Kidney capillary endothelial cell (primary cell): ENCODE measurements around the gene JAM3.
"Not testable (repeated sequence)": the region's sequence is repeated elsewhere in the genome, so short reads cannot be mapped to it uniquely, and the experiment has no call there.

ENCODE experiments used
- DNase-seq: peaks from one replicate; pipeline ENCODE4 v3.0.0-alpha.2; 2018; ENCODE audit warnings: low spot score

Gene JAM3

DNA sequence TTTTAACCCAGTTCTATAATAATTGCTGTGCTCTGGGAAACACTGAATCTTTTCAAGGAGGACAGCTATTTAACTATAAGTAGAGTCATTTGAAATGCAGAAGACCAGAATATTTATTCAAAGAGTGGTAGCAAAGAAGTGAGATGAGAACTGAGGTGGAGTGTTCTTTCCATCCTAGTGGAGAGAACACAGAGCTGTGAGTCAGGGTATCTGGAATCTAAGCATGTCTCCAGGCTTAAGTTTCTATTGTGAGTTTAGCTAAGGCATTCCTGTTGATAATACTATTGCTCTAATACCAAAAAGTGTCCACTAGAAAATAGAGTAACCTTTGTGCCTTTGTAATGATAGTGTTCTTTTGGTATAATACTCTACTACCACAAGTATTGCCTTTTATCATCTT is 32.4 kb downstream of the JAM3 start:
- DNase-seq, result no peak

DNA sequence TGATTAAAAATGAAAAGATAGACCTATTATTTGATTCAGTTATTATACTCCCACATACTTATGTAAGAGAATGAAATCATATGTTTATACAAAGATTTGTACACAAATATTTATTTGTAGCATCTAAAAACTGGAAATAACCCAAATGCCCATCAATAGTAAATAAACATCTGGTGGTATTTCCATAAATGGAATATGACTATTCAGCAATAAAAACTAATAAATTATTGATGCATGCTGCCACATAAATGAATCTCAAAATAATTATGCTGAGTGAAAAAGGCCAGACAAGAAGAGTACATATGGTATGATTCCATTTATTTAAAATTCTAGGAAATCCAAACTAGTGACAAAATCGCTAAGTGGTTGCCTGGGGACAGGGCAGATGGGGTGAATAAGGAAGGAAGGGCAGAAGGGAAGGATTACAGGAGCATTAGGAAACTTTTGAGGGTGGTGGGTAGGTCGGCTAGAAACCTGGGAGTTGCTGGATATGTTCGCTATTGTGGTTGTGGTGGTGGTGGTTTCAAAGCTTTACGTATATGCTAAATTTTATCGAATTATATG is 41.5 kb downstream of the JAM3 start:
- no peak for DNase-seq

DNA sequence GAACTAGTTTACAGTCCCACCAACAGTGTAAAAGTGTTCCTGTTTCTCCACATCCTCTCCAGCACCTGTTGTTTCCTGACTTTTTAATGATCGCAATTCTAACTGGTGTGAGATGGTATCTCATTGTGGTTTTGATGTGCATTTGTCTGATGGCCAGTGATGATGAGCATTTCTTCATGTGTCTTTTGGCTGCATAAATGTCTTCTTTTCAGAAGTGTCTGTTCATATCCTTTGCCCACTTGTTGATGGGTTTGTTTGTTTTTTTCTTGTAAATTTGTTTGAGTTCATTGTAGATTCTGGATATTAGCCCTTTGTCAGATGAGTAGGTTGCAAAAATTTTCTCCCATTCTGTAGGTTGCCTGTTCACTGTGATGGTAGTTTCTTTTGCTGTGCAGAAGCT is 44.9 kb downstream of the JAM3 start:
- not testable (repeated sequence) for DNase-seq

DNA sequence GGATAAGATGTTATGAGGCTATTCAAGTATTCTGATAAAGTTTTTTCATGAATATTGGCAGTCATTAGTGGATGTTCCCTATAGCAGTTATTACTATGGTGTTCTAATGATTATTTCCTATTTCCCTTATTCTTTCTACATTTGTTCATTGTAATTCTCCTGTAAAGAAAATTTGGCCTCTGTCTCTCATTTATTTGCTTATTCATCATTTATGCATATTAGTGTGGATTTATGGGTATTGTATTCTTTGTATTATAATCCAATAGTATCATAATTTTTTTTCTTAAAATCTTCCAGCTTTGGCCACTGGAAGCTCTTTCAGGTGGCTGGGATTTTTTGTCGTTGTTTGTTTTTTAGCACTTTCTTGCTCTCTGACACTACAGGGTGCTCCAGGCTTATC is 47.3 kb downstream of the JAM3 start:
- DNase-seq, result no peak

DNA sequence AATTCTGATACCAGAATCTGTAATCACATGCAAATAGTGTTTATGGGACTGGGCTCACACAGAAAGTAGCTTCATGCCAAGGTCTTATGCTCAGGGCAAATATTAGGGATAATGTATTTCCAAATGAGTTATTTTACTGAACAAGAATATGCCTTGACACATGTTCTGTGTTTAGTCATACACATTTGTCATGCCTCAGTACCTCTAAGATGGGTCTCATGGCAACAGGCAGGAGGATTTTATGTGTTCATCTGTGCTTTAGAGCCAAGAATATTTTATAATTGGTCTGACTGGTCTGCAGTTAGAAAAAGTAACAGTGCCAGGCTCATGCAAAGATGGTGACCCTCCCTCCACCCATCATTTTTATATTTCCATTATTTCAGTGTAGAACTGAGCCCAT is 49.1 kb downstream of the JAM3 start:
- DNase-seq, result no peak

DNA sequence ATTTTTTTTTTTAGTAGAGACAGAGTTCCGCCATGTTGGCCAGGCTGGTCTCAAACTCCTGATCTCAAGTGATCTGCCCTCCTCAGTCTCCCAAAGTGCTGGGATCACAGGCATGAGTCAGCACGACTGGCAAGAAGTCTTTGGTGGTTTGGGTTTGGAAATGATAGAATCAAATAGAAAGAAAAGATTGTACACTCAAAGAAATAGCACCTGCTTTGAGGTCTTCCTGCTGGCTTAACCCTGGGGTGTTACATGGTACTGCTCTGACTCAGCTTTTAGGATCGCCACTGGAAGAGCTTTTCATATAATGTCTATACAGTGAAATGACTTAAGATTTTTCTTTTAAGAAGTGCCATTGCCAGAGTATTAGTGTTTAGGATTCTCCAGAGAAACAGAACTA is 50.2 kb downstream of the JAM3 start:
- no peak for DNase-seq

DNA sequence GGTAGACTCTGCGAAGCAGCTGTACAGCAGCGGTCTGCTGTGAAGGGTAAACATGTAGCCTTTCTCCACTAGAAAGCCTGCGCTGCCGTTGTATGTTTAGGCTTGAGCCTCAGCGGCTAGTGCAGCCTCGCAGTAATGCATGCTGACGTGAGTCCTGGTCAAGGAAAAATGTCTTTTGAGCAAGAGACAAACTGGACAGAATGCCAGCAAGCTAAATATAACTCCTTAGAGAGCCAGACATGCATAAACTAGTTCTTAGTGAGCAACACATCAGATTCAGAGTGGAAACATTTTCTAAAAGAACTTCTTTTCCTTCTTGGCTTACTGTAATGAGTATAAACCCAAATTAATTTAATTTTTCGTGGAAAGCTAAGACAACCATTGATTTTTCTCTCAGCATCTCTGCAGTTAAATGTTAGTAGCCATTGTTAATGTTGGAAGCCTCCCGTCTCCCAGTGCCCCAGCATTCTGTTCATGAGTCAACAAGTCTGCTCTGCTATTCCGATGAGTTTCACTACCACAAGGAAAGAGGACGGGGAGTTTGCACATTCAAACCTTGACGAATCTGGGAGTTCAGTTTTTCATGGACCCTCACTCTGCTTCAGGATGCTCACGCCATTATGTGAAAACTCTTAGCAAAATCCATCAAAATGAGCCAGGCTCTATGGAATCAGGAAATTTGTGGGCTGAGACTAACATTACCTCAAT is 51.4 kb downstream of the JAM3 start:
- peak; percentile 69 for DNase-seq

DNA sequence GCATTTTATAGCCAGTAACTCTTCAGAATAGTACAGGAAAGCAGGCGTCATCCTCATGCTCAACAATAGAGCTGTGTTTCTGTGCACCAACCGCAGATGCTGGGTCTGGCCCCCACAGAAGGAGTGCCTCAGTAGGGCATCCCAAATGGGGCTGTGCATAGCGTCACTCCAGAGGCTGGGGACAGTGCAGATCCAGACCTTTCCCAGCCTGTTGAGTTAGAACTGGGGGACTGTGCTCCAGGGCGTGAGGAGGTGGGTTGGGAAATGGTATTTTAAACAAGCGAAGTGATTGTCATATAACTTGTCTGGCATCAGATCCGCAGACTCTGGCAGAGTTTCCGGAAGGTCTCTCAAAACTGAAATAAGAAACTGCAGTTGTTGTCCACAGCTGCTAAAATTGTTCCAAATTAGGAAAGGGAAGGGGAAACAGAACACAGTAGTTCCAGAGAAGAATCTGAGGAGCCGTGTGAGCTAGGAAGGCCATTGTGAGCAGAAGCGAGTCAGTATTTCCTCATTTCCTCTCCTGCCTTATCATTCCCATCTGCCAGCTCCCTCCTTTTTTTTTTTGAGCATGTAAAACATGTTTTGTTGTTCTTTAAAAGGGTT is 52.2 kb downstream of the JAM3 start:
- DNase-seq, result peak; percentile 84

DNA sequence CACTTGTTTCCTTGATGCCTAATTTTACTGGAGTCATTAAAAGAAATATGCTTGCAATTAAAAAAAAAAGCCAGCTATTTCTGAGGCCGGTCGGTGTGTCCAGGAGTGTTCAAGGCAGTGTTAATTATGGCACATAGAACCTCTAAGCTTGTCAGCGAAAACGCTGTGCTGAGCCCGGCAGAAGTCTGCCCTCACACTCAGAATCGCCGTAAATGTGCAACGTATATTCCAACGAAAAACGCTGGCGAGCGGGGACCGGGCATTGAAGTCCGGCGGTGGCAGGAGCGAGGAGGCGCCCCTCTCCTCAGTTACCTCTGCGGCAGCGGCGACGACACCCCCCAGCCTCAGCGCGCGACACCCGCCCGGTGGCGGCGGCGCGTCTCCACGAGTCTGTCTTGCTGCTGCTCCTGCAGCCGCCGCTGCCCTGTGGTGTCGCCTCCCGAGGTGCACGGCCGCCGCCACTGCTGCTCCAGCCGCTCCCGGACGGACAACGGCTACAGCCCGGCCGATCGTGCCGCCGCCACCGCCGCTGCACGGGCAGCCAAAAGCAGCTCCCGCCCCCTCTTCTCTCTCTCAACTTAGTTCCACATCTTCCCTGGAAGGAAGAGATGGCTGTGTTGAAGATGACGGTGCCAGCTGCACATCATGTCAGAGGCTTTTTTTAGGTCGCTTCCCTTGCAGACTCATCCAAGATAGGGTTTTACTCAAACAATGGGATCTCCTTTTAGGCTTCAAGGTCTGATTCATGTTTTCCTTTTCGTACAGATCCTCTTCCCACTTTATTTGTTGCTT is 56.0 kb downstream of the JAM3 start:
- DNase-seq, result peak; percentile 86

DNA sequence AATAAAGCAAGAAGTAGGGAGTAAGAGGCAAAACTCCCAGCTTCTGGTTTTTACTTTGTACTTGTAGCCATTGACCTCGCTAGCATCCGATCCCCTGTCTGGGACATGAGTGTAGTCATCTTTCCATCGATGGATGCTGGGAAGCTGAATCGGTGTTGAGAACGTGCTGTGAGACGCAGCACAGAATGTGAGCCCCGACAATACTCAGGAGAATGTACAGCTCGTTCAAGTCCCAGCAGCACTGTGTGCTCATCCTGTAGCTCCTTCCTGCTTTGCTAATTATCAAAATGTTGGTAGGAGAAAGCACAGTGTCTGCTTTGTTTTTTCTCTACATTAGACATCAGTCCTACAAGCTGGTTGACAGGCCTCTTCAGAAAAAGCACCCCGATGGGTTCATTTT is 56.6 kb downstream of the JAM3 start:
- no peak for DNase-seq

DNA sequence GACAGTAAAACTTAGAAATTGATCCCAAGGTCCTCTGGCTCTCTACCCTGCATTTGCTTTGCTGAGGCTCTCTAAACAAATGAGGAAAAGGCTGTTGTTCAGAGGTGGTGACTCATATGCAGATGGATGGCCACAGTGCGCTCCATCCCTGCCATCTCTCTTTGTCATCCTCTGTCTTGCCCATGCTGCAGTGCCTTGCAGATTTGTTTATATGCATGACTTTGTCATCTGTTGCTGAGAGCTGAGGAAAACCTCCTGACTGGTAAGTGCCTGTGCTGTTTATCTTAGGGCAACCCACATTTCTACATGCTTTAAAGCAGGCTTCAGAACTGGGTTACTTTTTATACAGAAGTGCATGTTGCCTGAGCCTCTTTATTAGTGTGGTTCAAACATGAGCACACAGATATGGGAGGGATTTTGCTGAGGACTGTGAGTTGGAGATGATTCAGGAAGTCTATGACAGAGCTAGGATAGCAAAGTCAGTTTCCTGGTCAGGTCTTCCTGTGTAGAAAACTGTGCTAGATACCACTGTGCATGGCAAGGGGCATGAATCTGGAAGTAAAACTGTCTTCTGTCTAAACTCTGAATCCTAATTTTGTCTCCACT is 57.4 kb downstream of the JAM3 start:
- DNase-seq, result peak; percentile 89

DNA sequence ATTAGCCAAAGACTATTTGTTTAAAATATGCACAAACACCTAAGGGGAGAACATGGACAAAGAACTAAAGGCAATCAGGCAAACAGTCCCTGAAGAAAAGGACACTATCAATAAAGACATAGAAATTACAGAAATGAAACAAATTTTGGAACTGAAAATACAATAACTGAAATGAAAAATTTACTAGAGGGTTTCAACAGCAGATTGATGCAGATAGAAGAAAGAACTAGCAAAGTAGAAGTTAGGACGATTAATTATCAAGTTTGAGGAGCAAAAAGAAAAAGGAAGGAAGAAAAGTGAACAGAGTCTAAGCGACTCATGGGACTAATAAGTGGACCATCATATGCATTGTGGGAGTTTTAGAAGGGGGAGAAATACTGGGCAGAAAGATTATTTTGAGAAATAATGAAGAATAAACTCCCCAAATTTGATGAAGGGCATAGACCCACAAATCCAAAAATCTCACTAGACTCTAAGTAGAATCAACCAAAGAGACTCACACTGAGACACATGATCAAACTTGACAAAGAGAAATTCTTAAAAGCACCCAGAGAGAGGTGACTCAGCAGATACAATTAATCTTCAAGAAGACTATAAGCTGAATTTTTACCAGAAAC is 62.9 kb downstream of the JAM3 start:
- no peak for DNase-seq

DNA sequence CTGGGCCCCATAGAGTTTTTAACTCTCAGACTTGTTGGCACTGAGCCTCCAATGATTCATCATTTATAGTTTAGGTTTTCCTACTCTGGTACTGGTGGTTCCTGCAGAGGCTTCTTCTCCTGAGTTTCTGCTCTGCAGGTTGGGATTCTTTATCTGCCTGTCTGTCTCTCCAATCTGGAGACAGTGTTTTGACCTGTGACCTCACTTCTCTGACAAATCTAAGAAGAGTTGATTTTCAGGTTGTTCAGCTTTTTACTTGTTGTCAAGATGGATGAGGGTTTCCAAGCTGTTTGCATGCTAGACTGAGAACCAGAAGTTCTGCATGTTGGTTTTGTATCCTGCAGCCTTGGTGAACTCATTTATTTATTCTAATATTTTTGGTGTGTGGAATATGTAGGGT is 63.9 kb downstream of the JAM3 start:
- no peak for DNase-seq

DNA sequence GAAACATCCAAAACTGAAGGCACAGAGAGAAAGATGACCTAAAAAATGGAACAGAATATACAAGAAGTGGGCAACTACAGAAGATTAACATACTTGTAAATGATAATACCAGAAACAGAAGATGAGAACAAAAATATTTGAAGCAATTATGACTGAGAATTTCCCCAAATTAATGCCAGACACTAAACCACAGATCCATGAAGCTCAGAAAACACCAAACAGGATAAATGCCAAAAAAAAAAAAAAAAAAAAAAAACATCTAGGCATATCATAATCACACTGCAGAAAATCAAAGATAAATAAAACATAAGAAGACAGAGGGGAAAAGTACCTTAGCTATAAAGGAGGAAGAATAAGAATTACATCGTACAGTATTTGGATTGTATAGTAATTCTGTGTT is 65.3 kb downstream of the JAM3 start:
- DNase-seq, result no peak

DNA sequence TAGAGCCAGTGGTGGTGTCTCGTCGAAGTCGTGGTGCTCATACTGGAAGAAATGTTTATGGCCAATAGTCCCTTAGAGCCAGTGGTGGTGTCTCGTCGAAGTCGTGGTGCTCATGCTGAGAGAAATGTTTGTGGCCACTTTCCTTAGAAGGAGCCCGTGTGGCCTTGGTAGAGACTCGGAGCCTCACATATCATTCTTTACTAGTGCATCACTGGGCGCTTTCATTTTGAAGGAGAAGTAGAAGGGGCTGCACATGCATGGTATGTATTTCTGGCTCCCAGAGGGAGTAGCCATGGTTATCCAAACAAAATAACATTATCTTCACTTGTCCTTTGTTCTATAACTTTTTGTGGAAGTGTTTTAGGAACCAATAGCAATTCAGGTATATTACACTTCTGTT is 69.5 kb downstream of the JAM3 start:
- DNase-seq, result no peak

DNA sequence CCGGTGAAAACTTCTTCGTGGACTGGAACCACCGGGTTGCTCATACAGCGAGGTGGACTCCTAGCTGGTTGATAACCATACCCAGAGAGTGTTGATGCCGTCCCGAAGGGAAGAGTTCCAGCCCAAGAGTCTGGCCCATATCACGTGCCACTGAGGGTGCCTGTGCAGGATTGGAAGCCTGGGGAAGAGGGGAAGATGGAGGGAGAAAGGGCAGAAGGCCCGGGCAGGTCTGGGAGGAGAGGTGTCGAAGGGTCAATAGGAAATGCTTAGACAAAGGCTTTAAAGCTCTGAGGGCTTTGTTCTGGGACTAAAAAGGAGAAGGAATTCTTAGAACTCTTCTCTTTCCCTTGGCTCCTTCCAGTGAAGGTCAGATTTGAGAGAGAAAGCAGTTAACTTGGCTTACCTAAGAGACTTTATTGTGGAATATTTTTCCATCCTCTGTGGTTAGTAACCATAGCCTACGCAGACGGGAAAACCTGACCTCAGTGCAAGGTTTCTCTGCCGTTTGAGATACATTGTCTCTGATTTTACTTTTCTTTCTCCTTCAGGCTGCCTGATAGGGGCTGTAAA is 70.5 kb downstream of the JAM3 start:
- no peak for DNase-seq

DNA sequence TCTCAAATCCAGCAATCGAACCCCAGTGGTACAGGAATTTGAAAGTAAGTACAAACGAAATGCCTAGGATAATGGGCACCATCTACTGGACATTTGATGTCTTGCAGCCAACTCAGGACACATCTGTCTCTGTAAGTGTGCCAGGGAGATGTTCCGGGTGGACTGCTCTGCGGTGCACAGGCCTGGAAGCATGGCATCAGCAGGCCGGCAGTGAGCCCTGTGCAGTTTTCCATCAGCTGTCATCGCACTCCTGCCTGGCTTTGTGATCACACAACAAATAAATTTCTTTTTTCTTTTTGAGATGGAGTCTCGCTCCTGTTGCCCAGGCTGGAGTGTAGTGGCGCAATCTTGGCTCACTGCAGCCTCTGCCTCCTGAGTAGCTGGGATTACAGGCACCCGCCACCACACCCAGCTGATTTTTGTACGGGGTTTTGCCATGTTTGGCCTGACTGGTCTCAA is 71.0 kb downstream of the JAM3 start:
- peak; percentile 69 for DNase-seq

DNA sequence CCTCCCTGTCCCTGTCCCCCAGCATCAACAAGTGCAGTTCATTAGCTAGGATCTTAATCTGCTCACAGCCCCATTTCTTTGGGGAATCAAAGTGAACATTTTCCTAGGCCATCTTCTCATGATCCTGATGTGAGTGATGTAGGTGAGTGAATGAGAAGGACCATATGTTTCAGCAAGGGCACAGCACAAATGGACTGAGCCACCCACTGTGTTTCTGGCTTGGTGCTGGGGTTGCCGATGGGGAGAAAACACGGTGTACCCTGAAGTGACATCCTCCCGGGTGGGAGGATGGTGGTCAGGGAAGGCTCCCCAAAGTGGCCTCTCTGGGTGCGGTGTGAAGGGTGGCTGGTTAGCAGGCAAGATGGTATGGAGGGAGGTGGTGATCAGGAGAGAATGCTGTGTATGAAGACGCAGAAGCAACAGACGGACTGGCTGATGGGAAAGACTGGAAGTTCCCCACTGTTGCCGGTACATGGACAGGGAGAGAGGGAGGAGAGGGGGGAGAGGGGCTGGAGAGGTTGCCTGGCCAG is 72.2 kb downstream of the JAM3 start:
- DNase-seq, result no peak

DNA sequence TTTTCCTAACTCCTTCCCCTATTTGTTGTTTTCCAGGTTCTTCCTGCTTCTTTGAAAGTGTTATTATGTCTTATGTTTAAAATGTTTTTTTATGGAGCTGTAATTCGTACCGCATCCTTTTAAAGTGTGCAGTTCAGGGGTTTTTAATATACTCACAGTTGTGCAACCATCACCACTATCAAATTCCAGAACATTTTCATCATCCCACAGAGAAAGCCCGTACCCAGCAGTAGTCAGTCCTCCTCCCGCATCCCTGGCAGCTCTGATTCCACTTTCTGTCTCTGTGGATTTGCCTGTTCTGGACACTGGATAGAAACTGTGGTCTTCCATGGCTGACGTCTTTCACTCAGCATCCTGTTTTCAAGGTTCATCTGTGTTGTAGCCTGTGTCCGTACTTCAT is 73.7 kb downstream of the JAM3 start:
- no peak for DNase-seq

DNA sequence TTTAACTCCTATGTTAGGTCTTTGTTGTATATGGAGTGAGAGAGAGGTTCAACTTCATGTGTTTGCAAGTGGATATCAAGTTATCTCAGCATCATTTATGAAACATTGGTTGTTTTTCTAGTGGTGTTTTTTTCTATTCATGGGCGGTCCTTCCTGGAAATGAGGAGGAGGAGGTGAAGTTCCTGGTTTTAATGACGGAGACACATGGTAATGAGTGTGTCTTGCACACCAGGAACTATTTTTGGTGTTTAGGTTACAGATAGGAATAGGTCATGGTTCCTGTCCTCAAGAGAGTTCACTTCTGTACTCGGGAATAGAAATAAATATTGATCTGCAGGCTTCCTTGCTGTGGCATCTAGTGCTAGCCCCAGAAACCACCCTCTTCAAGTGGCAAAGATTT is 74.9 kb downstream of the JAM3 start:
- DNase-seq, result no peak

DNA sequence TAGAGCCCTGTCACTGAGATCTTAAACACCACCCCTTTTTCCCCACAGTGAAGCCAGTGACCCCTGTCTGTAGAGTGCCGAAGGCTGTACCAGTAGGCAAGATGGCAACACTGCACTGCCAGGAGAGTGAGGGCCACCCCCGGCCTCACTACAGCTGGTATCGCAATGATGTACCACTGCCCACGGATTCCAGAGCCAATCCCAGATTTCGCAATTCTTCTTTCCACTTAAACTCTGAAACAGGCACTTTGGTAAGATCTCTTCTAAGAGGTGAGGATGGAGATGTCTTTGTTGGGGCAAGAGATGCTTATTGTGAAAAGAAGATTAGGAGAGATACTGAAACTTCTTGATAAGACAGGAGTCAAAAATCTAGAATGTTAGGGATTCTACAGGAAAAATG is 75.9 kb downstream of the JAM3 start:
- no peak for DNase-seq
